Loucy (cell line): ENCODE data around the gene NSD2.

ENCODE experiments used
- CTCF ChIP-seq: fragments of 200-600 bp; sonication (generic); conservative IDR thresholded peaks from 2 replicates; pipeline ENCODE4 v1.5.1; 2014; ENCODE audit warnings: mild to moderate bottlenecking, antibody characterized with exemption, low read length
- EZH2phosphoT487 ChIP-seq: fragments of 200-600 bp; IDR thresholded peaks from 2 replicates; pipeline ENCODE4 v1.6.1; 2018; ENCODE audit warnings: antibody characterized with exemption, mild to moderate bottlenecking, moderate library complexity, borderline replicate concordance

- TF ChIP-seq CTCF (no peak), EZH2phosphoT487 (no peak)
Observed at GRCh38 chr4:1974840-1975239, 103.6 kb downstream of the NSD2 start.
